Endothelial cell of umbilical vein (primary cell): ENCODE measurements around the gene MARK3. TPM values are rescaled to one million over a fixed set of nuclear protein-coding genes. Genes with fewer than 3 reads are reported as not detected.
A peak's percentile ranks its signal among the peaks of the same experiment; 100 is the strongest.

Experiments used
- BruUV-seq: library from RNA; stranded (reverse); fragments of 400-500 nt; replicated peaks from 2 replicates; lab custom pipeline; 2021; lab: Mats Ljungman, UMichigan
- CTCF ChIA-PET: fragments of 300-600, 350-600 bp; sonication (Branson Sonifier 250); formaldehyde crosslinking; loops from one replicate; lab custom pipeline; 2021; ENCODE audit warnings: antibody characterized with exemption, inconsistent platforms; lab: Charles Lee
- POLR2A ChIA-PET: fragments of 300-600, 350-600 bp; sonication (Branson Sonifier 250); formaldehyde crosslinking; loops from one replicate; lab custom pipeline; 2021; ENCODE audit warnings: antibody characterized with exemption, inconsistent platforms; lab: Charles Lee
- DNase-seq: peaks from one replicate; pipeline ENCODE4 v3.0.0-alpha.2; 2011; ENCODE audit warnings: low read depth, low spot score
- FAIRE-seq: peaks from 2 replicates; lab custom pipeline; 2011; peaks lifted over from hg19 to GRCh38; lab: Jason Lieb, UNC
- H2AFZ ChIP-seq: 2 replicates; pipeline ENCODE4 v1.6.0; 2012; ENCODE audit warnings: low read depth, low read length, control low read depth, inconsistent platforms
- H3K27ac ChIP-seq: 2 replicates; pipeline ENCODE4 v1.5.1; 2011; ENCODE audit warnings: low read depth, mild to moderate bottlenecking, control low read depth, low read length, moderate library complexity; ENCODE audit not compliant: insufficient read depth
- H3K27me3 ChIP-seq, 2 experiments: 2 replicates each; pipeline versions ENCODE4 v1.6.0 to v1.6.1; 2011; ENCODE audit warnings: low read length in 2 of 2, mixed read lengths in 1 of 2; ENCODE audit not compliant: control insufficient read depth in 2 of 2, insufficient read depth in 2 of 2
- H3K36me3 ChIP-seq, 2 experiments: 2 replicates in 1 of 2; 3 replicates in 1 of 2; pipeline ENCODE4 v1.5.1; 2011; ENCODE audit warnings: low read length in 2 of 2, mild to moderate bottlenecking in 1 of 2, moderate library complexity in 1 of 2; ENCODE audit not compliant: control insufficient read depth in 2 of 2, insufficient read depth in 2 of 2; ENCODE audit errors: extremely low read depth in 1 of 2
- H3K4me1 ChIP-seq: 3 replicates; pipeline ENCODE4 v1.5.1; 2011; ENCODE audit warnings: mild to moderate bottlenecking, low read length; ENCODE audit not compliant: control insufficient read depth, insufficient read depth; ENCODE audit errors: extremely low read depth
- H3K4me2 ChIP-seq: 2 replicates; pipeline ENCODE4 v1.6.1; 2011; ENCODE audit warnings: low read length, control low read depth, mixed read lengths; ENCODE audit not compliant: insufficient read depth
- H3K4me3 ChIP-seq, 3 experiments: fragments of 200-600 bp in 1 of 3; sonication (generic), shearing (Covaris generic) in 1 of 3; replicated peaks in 1 of 3; 2 replicates each; pipeline ENCODE4 v1.5.1; 2011 to 2016; ENCODE audit warnings: control low read depth in 3 of 3, low read length in 3 of 3, mild to moderate bottlenecking in 2 of 3, inconsistent platforms in 1 of 3, low read depth in 1 of 3, moderate library complexity in 1 of 3; ENCODE audit not compliant: insufficient read depth in 1 of 3
- H3K79me2 ChIP-seq: 2 replicates; pipeline ENCODE4 v1.6.0; 2012; ENCODE audit warnings: low read length, inconsistent platforms; ENCODE audit not compliant: control insufficient read depth, insufficient read depth
- H3K9ac ChIP-seq: replicated peaks from 2 replicates; pipeline ENCODE3; 2011; ENCODE audit warnings: low read length, control low read depth; ENCODE audit not compliant: insufficient read depth; ENCODE audit errors: extremely low read depth
- H3K9me1 ChIP-seq: replicated peaks from 3 replicates; pipeline ENCODE4 v1.6.0; 2011; ENCODE audit warnings: mild to moderate bottlenecking, low read length; ENCODE audit not compliant: control insufficient read depth, insufficient read depth; ENCODE audit errors: extremely low read depth
- H3K9me3 ChIP-seq: replicated peaks from 2 replicates; pipeline ENCODE4 v1.5.1; 2012; ENCODE audit warnings: low read length, inconsistent platforms; ENCODE audit not compliant: control insufficient read depth, insufficient read depth
- H4K20me1 ChIP-seq: replicated peaks from 2 replicates; pipeline ENCODE3; 2011; ENCODE audit warnings: mild to moderate bottlenecking, low read length; ENCODE audit not compliant: control insufficient read depth, insufficient read depth; ENCODE audit errors: extremely low read depth
- EZH2 ChIP-seq: IDR thresholded peaks from 2 replicates; pipeline ENCODE4 v1.6.1; 2012; ENCODE audit warnings: borderline replicate concordance, low read depth, mild to moderate bottlenecking, moderate library complexity, low read length, inconsistent platforms; ENCODE audit not compliant: severe bottlenecking
- FOS ChIP-seq: IDR thresholded peaks from 2 replicates; pipeline ENCODE4 v1.6.1; 2011; ENCODE audit warnings: mild to moderate bottlenecking, low read length, moderate library complexity, borderline replicate concordance; ENCODE audit not compliant: insufficient read depth
- JUN ChIP-seq: IDR thresholded peaks from 2 replicates; pipeline ENCODE4 v1.6.1; 2011; ENCODE audit warnings: borderline replicate concordance, low read depth; ENCODE audit not compliant: insufficient read length, insufficient read depth
- MAX ChIP-seq: IDR thresholded peaks from 2 replicates; pipeline ENCODE4 v1.6.1; 2011; ENCODE audit not compliant: insufficient read depth, insufficient read length
- POLR2AphosphoS5 ChIP-seq: IDR thresholded peaks from 2 replicates; pipeline ENCODE4 v1.6.1; 2012; ENCODE audit warnings: low read depth, mild to moderate bottlenecking, control low read depth, low read length, moderate library complexity; ENCODE audit not compliant: insufficient read depth
- dilution Hi-C: fragments of 300-500 bp; cut with MboI; formaldehyde crosslinking; loops from one replicate; pipeline ENCODE4 v1.15.0; 2019; ENCODE audit warnings: low sequenced_read_pairs; ENCODE audit not compliant: extremely low pct_ligation_motif_present
- intact Hi-C: fragments of 100-400 bp; cut with micrococcal nuclease; formaldehyde crosslinking; loops from one replicate; pipeline ENCODE4 v1.10.0; 2022
- polyA plus RNA-seq, 4 experiments: library from polyadenylated mRNA; depleted of rRNA in 3 of 4; stranded (reverse) in 3 of 4; unstranded in 1 of 4; fragments of >200 nt; gene quantifications; 2 replicates each; pipeline versions ENCODE4 v1.2.1 to v1.2.3, GENCODE V29; 2011 to 2012; ENCODE audit warnings: missing spikeins in 1 of 4
- total RNA-seq: library from RNA; stranded (reverse); gene quantifications from 2 replicates; pipeline ENCODE4 v1.2.3, GENCODE V29; 2021
- TF ChIP-seq, protein P1 (sequence below), 2 donors: IDR thresholded peaks; 1 replicate in 1 of 2; 2 replicates in 1 of 2; pipeline ENCODE4 v1.5.1; 2011; ENCODE audit warnings: low read length in 2 of 2, mild to moderate bottlenecking in 2 of 2, moderate library complexity in 2 of 2, control low read depth in 1 of 2, inconsistent platforms in 1 of 2, low read depth in 1 of 2; ENCODE audit not compliant: insufficient read depth in 1 of 2; ENCODE audit errors: extremely low read depth in 1 of 2

Gene MARK3
- total and polyA plus RNA-seq, 2 donors (not counting 3 experiments of a cell fraction or from before 2014, with no cell fraction given): 46.6 to 96.1 TPM

DNA sequence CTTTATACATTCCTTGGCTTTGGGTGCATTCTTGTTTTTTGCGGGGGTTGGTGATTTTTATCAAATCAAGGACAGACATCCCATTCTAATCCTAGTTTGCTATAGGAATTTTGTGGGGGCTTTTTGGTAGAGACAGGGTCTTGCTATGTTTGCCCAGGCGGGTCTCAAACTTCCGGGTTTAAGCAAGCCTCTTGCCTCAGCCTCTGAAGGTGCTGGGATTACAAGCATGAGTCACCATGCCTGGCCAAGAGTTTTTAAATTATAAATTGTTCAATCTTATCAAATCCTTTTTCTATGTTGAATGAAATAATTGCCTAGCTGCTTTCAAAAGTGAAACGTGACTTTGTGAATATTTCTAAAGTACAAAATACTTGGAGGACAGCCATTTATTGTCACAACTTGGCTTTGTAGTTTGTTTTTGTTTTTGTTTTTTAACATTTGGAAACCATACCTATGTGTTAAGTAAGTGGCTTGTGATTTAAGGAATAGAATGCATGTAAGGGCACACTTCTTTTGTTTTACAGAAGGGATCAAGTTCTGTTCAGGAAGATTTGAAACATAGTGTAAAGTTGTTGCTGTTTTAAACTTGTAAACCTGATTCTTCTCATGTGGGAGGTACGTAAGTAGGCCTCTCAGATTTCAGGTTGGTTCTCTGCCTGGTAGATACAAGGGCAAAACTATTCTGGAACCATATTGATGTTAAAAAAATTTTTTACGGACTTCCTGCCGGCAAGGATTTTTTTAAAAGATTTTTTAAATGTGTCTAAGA, 13.4 kb downstream of the MARK3 start:
- TF ChIP-seq, protein P1, sequence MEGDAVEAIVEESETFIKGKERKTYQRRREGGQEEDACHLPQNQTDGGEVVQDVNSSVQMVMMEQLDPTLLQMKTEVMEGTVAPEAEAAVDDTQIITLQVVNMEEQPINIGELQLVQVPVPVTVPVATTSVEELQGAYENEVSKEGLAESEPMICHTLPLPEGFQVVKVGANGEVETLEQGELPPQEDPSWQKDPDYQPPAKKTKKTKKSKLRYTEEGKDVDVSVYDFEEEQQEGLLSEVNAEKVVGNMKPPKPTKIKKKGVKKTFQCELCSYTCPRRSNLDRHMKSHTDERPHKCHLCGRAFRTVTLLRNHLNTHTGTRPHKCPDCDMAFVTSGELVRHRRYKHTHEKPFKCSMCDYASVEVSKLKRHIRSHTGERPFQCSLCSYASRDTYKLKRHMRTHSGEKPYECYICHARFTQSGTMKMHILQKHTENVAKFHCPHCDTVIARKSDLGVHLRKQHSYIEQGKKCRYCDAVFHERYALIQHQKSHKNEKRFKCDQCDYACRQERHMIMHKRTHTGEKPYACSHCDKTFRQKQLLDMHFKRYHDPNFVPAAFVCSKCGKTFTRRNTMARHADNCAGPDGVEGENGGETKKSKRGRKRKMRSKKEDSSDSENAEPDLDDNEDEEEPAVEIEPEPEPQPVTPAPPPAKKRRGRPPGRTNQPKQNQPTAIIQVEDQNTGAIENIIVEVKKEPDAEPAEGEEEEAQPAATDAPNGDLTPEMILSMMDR (IDR thresholded peaks at IDR 0.05; ENCODE audit: extremely low read depth in 1 of 2, insufficient read depth in 1 of 2, low read depth in 1 of 2, low read length in 2 of 2): no peak
- TF ChIP-seq MAX: no peak
- peak; percentile 79 for TF ChIP-seq FOS
- Histone ChIP-seq H3K27me3 (no peaks in the 10 kb centered on the region), H3K4me1 (peaks cover 45% of the 10 kb centered on the region), H3K4me2 (peak overlapping the region; percentile 28), H2AFZ (no peak overlapping the region), H3K9me1 (no peaks in the 10 kb centered on the region), H3K4me3 (no peak overlapping the region), H3K27ac (no peak overlapping the region), H3K9ac (no peak overlapping the region), H3K36me3 (no peaks in the 10 kb centered on the region), H3K79me2 (peaks cover 98% of the 10 kb centered on the region), H3K9me3 (no peaks in the 10 kb centered on the region), H4K20me1 (peaks cover 29% of the 10 kb centered on the region)
- no TSS peak for BruUV-seq
- POLR2A ChIA-PET: no interaction called here
- DNase-seq (peak; percentile 27), FAIRE-seq (peak; percentile 68)
- intact Hi-C loops (no loop called here), dilution Hi-C loops (no loop called here)
- CTCF ChIA-PET: no interaction called here

- Histone ChIP-seq H3K4me3 (no peak overlapping the region), H2AFZ (no peak overlapping the region), H3K9me1 (no peaks in the 10 kb centered on the region), H3K27ac (no peak overlapping the region), H3K4me1 (peaks cover 46% of the 10 kb centered on the region), H3K4me2 (no peak overlapping the region), H3K9ac (no peak overlapping the region), H4K20me1 (peaks cover 23% of the 10 kb centered on the region), H3K27me3 (no peaks in the 10 kb centered on the region), H3K79me2 (peaks cover 95% of the 10 kb centered on the region), H3K36me3 (peaks cover 0 to 2% of the 10 kb centered on the region in 2 experiments), H3K9me3 (no peaks in the 10 kb centered on the region)
- no peak for DNase-seq
- TF ChIP-seq JUN (no peak), EZH2 (no peak), POLR2AphosphoS5 (no peak), MAX (no peak)
- TF ChIP-seq, protein P1 (IDR thresholded peaks at IDR 0.05; ENCODE audit: extremely low read depth in 1 of 2, insufficient read depth in 1 of 2, low read depth in 1 of 2, low read length in 2 of 2): no peak
- intact Hi-C loops (no loop called here), dilution Hi-C loops (no loop called here)
- CTCF ChIA-PET: interaction anchor here (0.9 to 1.5 kb wide), 2 partner anchors 8 to 10 kb away, joined by 4 to 16 read pairs; no protein-coding TSS in a partner anchor
- no peak for FAIRE-seq
- POLR2A ChIA-PET: no interaction called here
- no TSS peak for BruUV-seq
These were observed 15.3 kb downstream of the MARK3 start for GRCh38 chr14:103400537-103400936.
